ENCODE data around the gene ZNF552. TPM values are rescaled to one million over a fixed set of nuclear protein-coding genes. Genes with fewer than 3 reads are reported as not detected.

ZNF552 gene
- total and polyA plus RNA-seq, 2 of the 13 experiments (the other 11 are each of a cell fraction or from before 2014, with no cell fraction given), result 8.1 to 16.6 TPM

DNA sequence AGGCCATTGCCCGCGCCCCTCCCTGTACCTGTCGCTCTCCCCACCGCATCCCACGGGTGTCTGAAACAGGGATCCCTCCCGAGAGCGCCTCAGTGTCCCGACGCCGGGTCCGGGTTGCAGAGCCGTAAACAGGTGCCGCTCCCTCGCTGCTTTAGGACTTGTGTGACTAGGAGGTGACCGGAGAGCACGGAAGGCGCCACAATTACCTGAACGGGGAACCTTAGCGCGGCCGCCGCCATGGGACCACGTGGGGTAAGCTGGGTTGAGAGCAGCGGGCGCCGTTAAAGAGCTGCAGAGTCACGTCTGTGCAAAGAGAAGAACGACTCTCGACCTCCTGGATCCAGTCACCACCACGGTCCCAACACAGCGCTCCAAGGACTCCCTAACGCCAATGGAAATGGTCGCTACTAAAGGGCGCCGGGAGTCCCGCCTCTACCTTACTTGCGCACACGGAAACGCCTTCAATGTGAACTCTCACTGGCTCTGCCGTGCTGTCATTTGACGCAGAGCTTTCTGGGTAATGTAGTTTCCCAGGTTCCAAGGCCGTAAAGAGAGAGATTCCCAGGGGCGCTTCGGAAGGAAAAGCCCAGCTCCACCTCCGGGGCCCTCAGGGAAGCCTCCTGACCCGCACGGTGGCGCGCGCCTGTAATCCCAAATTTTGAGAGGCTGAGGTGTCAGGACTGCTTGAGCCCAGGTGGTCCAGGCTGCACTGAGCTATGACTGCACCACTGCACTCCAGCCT lies at the start of gene ZNF552 (continued):
- no peak for TF ChIP-seq ZZZ3 (CRISPR knock-in tag; IDR thresholded peaks at IDR 0.05; ENCODE audit: borderline replicate concordance)
- peak; percentile 80; the same call in 1 of the 3 replicates for TF ChIP-seq MXI1 (IDR thresholded peaks at IDR 0.05; ENCODE audit: borderline replicate concordance, low read depth, low read length)
- TF ChIP-seq, protein P1, sequence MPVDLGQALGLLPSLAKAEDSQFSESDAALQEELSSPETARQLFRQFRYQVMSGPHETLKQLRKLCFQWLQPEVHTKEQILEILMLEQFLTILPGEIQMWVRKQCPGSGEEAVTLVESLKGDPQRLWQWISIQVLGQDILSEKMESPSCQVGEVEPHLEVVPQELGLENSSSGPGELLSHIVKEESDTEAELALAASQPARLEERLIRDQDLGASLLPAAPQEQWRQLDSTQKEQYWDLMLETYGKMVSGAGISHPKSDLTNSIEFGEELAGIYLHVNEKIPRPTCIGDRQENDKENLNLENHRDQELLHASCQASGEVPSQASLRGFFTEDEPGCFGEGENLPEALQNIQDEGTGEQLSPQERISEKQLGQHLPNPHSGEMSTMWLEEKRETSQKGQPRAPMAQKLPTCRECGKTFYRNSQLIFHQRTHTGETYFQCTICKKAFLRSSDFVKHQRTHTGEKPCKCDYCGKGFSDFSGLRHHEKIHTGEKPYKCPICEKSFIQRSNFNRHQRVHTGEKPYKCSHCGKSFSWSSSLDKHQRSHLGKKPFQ (CRISPR knock-in tag; IDR thresholded peaks at IDR 0.05; ENCODE audit: insufficient replicate concordance), result peak; percentile 58
- TF ChIP-seq, protein P2, sequence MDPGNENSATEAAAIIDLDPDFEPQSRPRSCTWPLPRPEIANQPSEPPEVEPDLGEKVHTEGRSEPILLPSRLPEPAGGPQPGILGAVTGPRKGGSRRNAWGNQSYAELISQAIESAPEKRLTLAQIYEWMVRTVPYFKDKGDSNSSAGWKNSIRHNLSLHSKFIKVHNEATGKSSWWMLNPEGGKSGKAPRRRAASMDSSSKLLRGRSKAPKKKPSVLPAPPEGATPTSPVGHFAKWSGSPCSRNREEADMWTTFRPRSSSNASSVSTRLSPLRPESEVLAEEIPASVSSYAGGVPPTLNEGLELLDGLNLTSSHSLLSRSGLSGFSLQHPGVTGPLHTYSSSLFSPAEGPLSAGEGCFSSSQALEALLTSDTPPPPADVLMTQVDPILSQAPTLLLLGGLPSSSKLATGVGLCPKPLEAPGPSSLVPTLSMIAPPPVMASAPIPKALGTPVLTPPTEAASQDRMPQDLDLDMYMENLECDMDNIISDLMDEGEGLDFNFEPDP (CRISPR knock-in tag; conservative IDR thresholded peaks at IDR 0.05), result 0 out of 2 replicates have a peak, but pooled peaks have one; percentile 57
- no peak for TF ChIP-seq MTA1 (CRISPR knock-in tag; IDR thresholded peaks at IDR 0.05; ENCODE audit: borderline replicate concordance)
- no peak for TF ChIP-seq ZNF430 (CRISPR knock-in tag; IDR thresholded peaks at IDR 0.05)
- peak; percentile 72 for TF ChIP-seq ZFY (CRISPR knock-in tag; IDR thresholded peaks at IDR 0.05)
- TF ChIP-seq, protein P3, sequence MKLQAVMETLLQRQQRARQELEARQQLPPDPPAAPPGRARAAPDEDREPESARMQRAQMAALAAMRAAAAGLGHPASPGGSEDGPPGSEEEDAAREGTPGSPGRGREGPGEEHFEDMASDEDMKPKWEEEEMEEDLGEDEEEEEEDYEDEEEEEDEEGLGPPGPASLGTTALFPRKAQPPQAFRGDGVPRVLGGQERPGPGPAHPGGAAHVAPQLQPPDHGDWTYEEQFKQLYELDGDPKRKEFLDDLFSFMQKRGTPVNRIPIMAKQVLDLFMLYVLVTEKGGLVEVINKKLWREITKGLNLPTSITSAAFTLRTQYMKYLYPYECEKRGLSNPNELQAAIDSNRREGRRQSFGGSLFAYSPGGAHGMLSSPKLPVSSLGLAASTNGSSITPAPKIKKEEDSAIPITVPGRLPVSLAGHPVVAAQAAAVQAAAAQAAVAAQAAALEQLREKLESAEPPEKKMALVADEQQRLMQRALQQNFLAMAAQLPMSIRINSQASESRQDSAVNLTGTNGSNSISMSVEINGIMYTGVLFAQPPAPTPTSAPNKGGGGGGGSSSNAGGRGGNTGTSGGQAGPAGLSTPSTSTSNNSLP (IDR thresholded peaks at IDR 0.05; ENCODE audit: low read depth, low read length), result no peak
- TF ChIP-seq, protein P4, sequence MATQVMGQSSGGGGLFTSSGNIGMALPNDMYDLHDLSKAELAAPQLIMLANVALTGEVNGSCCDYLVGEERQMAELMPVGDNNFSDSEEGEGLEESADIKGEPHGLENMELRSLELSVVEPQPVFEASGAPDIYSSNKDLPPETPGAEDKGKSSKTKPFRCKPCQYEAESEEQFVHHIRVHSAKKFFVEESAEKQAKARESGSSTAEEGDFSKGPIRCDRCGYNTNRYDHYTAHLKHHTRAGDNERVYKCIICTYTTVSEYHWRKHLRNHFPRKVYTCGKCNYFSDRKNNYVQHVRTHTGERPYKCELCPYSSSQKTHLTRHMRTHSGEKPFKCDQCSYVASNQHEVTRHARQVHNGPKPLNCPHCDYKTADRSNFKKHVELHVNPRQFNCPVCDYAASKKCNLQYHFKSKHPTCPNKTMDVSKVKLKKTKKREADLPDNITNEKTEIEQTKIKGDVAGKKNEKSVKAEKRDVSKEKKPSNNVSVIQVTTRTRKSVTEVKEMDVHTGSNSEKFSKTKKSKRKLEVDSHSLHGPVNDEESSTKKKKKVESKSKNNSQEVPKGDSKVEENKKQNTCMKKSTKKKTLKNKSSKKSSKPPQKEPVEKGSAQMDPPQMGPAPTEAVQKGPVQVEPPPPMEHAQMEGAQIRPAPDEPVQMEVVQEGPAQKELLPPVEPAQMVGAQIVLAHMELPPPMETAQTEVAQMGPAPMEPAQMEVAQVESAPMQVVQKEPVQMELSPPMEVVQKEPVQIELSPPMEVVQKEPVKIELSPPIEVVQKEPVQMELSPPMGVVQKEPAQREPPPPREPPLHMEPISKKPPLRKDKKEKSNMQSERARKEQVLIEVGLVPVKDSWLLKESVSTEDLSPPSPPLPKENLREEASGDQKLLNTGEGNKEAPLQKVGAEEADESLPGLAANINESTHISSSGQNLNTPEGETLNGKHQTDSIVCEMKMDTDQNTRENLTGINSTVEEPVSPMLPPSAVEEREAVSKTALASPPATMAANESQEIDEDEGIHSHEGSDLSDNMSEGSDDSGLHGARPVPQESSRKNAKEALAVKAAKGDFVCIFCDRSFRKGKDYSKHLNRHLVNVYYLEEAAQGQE (IDR thresholded peaks at IDR 0.05; ENCODE audit: borderline replicate concordance in 1 of 2, low read depth in 1 of 2, low read length in 2 of 2), result peak in 1 of 2 experiments; percentile 16; a peak in 1 of 4 replicates
- TF ChIP-seq, protein P5, sequence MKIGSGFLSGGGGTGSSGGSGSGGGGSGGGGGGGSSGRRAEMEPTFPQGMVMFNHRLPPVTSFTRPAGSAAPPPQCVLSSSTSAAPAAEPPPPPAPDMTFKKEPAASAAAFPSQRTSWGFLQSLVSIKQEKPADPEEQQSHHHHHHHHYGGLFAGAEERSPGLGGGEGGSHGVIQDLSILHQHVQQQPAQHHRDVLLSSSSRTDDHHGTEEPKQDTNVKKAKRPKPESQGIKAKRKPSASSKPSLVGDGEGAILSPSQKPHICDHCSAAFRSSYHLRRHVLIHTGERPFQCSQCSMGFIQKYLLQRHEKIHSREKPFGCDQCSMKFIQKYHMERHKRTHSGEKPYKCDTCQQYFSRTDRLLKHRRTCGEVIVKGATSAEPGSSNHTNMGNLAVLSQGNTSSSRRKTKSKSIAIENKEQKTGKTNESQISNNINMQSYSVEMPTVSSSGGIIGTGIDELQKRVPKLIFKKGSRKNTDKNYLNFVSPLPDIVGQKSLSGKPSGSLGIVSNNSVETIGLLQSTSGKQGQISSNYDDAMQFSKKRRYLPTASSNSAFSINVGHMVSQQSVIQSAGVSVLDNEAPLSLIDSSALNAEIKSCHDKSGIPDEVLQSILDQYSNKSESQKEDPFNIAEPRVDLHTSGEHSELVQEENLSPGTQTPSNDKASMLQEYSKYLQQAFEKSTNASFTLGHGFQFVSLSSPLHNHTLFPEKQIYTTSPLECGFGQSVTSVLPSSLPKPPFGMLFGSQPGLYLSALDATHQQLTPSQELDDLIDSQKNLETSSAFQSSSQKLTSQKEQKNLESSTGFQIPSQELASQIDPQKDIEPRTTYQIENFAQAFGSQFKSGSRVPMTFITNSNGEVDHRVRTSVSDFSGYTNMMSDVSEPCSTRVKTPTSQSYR (CRISPR knock-in tag; IDR thresholded peaks at IDR 0.05; ENCODE audit: borderline replicate concordance), result no peak
- TF ChIP-seq, protein P6, sequence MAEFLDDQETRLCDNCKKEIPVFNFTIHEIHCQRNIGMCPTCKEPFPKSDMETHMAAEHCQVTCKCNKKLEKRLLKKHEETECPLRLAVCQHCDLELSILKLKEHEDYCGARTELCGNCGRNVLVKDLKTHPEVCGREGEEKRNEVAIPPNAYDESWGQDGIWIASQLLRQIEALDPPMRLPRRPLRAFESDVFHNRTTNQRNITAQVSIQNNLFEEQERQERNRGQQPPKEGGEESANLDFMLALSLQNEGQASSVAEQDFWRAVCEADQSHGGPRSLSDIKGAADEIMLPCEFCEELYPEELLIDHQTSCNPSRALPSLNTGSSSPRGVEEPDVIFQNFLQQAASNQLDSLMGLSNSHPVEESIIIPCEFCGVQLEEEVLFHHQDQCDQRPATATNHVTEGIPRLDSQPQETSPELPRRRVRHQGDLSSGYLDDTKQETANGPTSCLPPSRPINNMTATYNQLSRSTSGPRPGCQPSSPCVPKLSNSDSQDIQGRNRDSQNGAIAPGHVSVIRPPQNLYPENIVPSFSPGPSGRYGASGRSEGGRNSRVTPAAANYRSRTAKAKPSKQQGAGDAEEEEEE (CRISPR knock-in tag; IDR thresholded peaks at IDR 0.05; ENCODE audit: borderline replicate concordance), result 0 out of 2 replicates have a peak, but pooled peaks have one; percentile 78
